ENCODE results near the gene NUBPL.
"Not testable (repeated sequence)": the region's sequence is repeated elsewhere in the genome, so short reads cannot be mapped to it uniquely, and the experiment has no call there.

Gene NUBPL

GRCh38 chr14:31578792-31579501 is 17.7 kb downstream of the NUBPL start:
- DNase-seq: no peak

- DNase-seq: no peak
Measured at GRCh38 chr14:31580234-31580633, 19.0 kb downstream of the NUBPL start.

- DNase-seq: no peak
Measured at GRCh38 chr14:31582286-31582691, 21.1 kb downstream of the NUBPL start.

- DNase-seq: no peak
Measured at GRCh38 chr14:31582836-31583452, 21.7 kb downstream of the NUBPL start.

- DNase-seq: no peak
Measured at GRCh38 chr14:31590206-31590605, 29.0 kb downstream of the NUBPL start.

- no peak for DNase-seq
Measured at GRCh38 chr14:31592122-31592521, 30.9 kb downstream of the NUBPL start.

GRCh38 chr14:31592631-31593030 is 31.4 kb downstream of the NUBPL start:
- DNase-seq: no peak

- DNase-seq: no peak
Measured at GRCh38 chr14:31596342-31597095, 35.3 kb downstream of the NUBPL start.

- DNase-seq: no peak
Measured at GRCh38 chr14:31605702-31606101, 44.5 kb downstream of the NUBPL start.

- DNase-seq: no peak
Measured at GRCh38 chr14:31611778-31612433, 50.7 kb downstream of the NUBPL start.

- no peak for DNase-seq
Measured at GRCh38 chr14:31613188-31613587, 52.0 kb downstream of the NUBPL start.

GRCh38 chr14:31618884-31619283 is 57.7 kb downstream of the NUBPL start:
- DNase-seq: not testable (repeated sequence)

GRCh38 chr14:31619440-31619839 is 58.2 kb downstream of the NUBPL start:
- no peak for DNase-seq

- DNase-seq: not testable (repeated sequence)
Measured at GRCh38 chr14:31620898-31621297, 59.7 kb downstream of the NUBPL start.

- no peak for DNase-seq
Measured at GRCh38 chr14:31622060-31622459, 60.9 kb downstream of the NUBPL start.

- not testable (repeated sequence) for DNase-seq
Measured at GRCh38 chr14:31652900-31653299, 91.7 kb downstream of the NUBPL start.

- no peak for DNase-seq
Measured at GRCh38 chr14:31657917-31658316, 96.7 kb downstream of the NUBPL start.

- no peak for DNase-seq
Measured at GRCh38 chr14:31659278-31659677, 98.1 kb downstream of the NUBPL start.

- no peak for DNase-seq
Measured at GRCh38 chr14:31660191-31660590, 99.0 kb downstream of the NUBPL start.

- no peak for DNase-seq
Measured at GRCh38 chr14:31660728-31661127, 99.5 kb downstream of the NUBPL start.

GRCh38 chr14:31668348-31668747 is 107.1 kb downstream of the NUBPL start:
- DNase-seq: no peak

- DNase-seq: no peak
Measured at GRCh38 chr14:31672709-31673108, 111.5 kb downstream of the NUBPL start.

- DNase-seq: no peak
Measured at GRCh38 chr14:31677052-31677451, 115.8 kb downstream of the NUBPL start.

All from activated CD8-positive, alpha-beta memory T cell treated with anti-CD3 and anti-CD28 coated beads, Interleukin-2, amount 50 U/mL, for 4 hours (primary cell).